Stimulated activated CD8-positive, alpha-beta memory T cell treated with anti-CD3 and anti-CD28 coated beads, Interleukin-12 subunit alpha, Interleukin-12 subunit beta, amount 100 ng/mL, for 4 hours (primary cell): ENCODE measurements around the gene PPFIA1.
"Not testable (repeated sequence)": the region's sequence is repeated elsewhere in the genome, so short reads cannot be mapped to it uniquely, and the experiment has no call there.

ENCODE experiments used
- DNase-seq: peaks from one replicate; pipeline ENCODE4 v3.0.0-alpha.2; 2020; ENCODE audit warnings: low read depth

PPFIA1 gene

GRCh38 chr11:70358753-70359152 is 88.3 kb downstream of the PPFIA1 start:
- no peak for DNase-seq

- no peak for DNase-seq
Measured at GRCh38 chr11:70359451-70360205, 89.1 kb downstream of the PPFIA1 start.

GRCh38 chr11:70360211-70360610 is 89.7 kb downstream of the PPFIA1 start:
- no peak for DNase-seq

GRCh38 chr11:70364178-70364577 is 93.7 kb downstream of the PPFIA1 start:
- no peak for DNase-seq

GRCh38 chr11:70364745-70365543 is 94.5 kb downstream of the PPFIA1 start:
- DNase-seq: peak; percentile 64

- DNase-seq: no peak
Measured at GRCh38 chr11:70365544-70365927, 95.0 kb downstream of the PPFIA1 start.

- DNase-seq: no peak
Measured at GRCh38 chr11:70367071-70367470, 96.6 kb downstream of the PPFIA1 start.

- DNase-seq: no peak
Measured at GRCh38 chr11:70368961-70369360, 98.5 kb downstream of the PPFIA1 start.

GRCh38 chr11:70371241-70371640 is 100.8 kb downstream of the PPFIA1 start:
- no peak for DNase-seq

- DNase-seq: no peak
Measured at GRCh38 chr11:70372076-70372475, 101.6 kb downstream of the PPFIA1 start.

- no peak for DNase-seq
Measured at GRCh38 chr11:70376621-70377020, 106.1 kb downstream of the PPFIA1 start.

- no peak for DNase-seq
Measured at GRCh38 chr11:70377645-70378044, 107.2 kb downstream of the PPFIA1 start.

- DNase-seq: no peak
Measured at GRCh38 chr11:70378506-70379134, 108.1 kb downstream of the PPFIA1 start.

- DNase-seq: no peak
Measured at GRCh38 chr11:70381350-70381749, 110.9 kb downstream of the PPFIA1 start.

GRCh38 chr11:70381872-70382861 is 111.7 kb downstream of the PPFIA1 start:
- no peak for DNase-seq

- no peak for DNase-seq
Measured at GRCh38 chr11:70383664-70384565, 113.4 kb downstream of the PPFIA1 start.

GRCh38 chr11:70384566-70385152 is 114.2 kb downstream of the PPFIA1 start:
- DNase-seq: no peak

GRCh38 chr11:70387564-70387963 is 117.1 kb downstream of the PPFIA1 start:
- no peak for DNase-seq

GRCh38 chr11:70389201-70389600 is 118.7 kb downstream of the PPFIA1 start:
- no peak for DNase-seq

GRCh38 chr11:70390882-70391281 is 120.4 kb downstream of the PPFIA1 start:
- DNase-seq: not testable (repeated sequence)
